Left lung (tissue), 10 donors: ENCODE measurements around the gene FNDC3B. TPM values are rescaled to one million over a fixed set of nuclear protein-coding genes. Genes with fewer than 3 reads are reported as not detected.
A peak's percentile ranks its signal among the peaks of the same experiment; 100 is the strongest.

Source experiments
- ATAC-seq: fragments of 200-7000 bp; cut with Tn5 transposase; one replicate; pipeline ENCODE4 v1.9.1; 2020; ENCODE audit warnings: moderate library complexity
- DNase-seq, 4 donors: peaks; one replicate each; pipeline ENCODE4 v3.0.0-alpha.2; 2013 to 2020
- H3K27ac ChIP-seq, 2 donors: fragments of 200-600 bp; sonication (generic) in 1 of 2; one replicate each; pipeline versions ENCODE4 v1.5.0 to v1.8.0; 2020 to 2021
- H3K27me3 ChIP-seq, 2 donors: fragments of 200-600 bp; sonication (generic) in 1 of 2; one replicate each; pipeline versions ENCODE4 v1.5.0 to v1.8.0; 2020 to 2021
- H3K36me3 ChIP-seq, 2 donors: fragments of 200-600 bp; sonication (generic) in 1 of 2; one replicate each; pipeline versions ENCODE4 v1.5.0 to v1.8.0; 2020 to 2021
- H3K4me1 ChIP-seq, 2 donors: fragments of 200-600 bp; one replicate each; pipeline ENCODE4 v1.8.0; 2021
- H3K4me3 ChIP-seq, 2 donors: fragments of 200-600 bp; sonication (generic) in 1 of 2; one replicate each; pipeline versions ENCODE4 v1.5.0 to v1.8.0; 2020 to 2021; ENCODE audit warnings: mild to moderate bottlenecking in 1 of 2
- H3K9me3 ChIP-seq, 2 donors: fragments of 200-600 bp; sonication (generic) in 1 of 2; one replicate each; pipeline versions ENCODE4 v1.5.0 to v1.8.0; 2020 to 2021
- intact Hi-C, 2 donors: fragments of 100-400 bp; cut with DNase I; formaldehyde crosslinking; loops; one replicate each; pipeline versions ENCODE4 v1.11.2 to v1.14.2; 2022
- polyA plus RNA-seq, 6 donors: library from polyadenylated mRNA; unstranded; fragments of 120-200 nt; gene quantifications; one replicate each; pipeline ENCODE4 v1.2.1, GENCODE V29; 2013; ENCODE audit not compliant: insufficient read length in 6 of 6
- total RNA-seq, 2 donors: library from RNA; stranded (reverse); fragmentation: NEBNext Ultra II Directional; extraction: Animal tissue kit (Norgen Biotek cat#: 25700); gene quantifications; one replicate each; pipeline ENCODE4 v1.2.1, GENCODE V29; 2021
- TF ChIP-seq, protein P1 (sequence below), 2 donors: fragments of 200-600 bp; sonication (generic) in 1 of 2; IDR thresholded peaks; one replicate each; pipeline versions ENCODE4 v1.5.0 to v1.8.0; 2021; ENCODE audit warnings: antibody characterized with exemption in 2 of 2
- donor health status: DM: no; HTN: yes; CAD: no.
- donor health status: DM: no; HTN: no; CAD: no.

FNDC3B gene
- total and polyA plus RNA-seq, 8 donors: 35.2 to 185 (median 42.3) TPM

DNA sequence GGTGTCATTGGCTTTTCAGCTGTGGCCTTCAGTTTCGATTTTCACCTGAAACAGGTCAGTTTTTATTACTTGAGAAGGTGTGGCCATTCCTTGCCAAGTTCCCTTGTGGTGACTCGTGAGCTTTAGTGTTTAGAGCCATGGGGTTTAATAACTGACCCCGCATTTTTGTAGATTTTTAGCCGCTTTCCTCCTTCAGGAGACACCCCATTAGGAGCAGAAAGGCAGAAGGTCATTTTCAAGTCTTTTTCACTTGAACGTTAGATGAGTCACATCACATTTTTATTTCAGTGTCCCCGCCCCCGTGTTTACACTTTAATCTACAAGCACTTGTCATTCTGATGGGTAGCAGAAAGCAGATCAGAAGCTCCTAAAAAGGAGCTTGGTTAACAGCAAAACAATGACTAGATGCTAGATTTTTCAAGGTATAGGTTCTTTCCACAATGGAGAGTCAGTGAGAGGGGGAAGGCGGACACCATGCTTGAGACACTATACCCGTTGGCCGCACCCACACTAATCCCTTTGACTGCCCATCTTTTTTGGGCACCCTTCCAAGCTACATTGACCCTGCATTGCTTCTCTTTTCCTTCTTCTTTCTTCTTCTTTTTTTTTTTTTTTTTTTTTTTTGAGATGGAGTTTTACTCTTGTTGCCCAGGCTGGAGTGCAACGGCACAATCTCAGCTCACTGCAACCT is 276.2 kb downstream of the FNDC3B start:
- TF ChIP-seq, protein P1, sequence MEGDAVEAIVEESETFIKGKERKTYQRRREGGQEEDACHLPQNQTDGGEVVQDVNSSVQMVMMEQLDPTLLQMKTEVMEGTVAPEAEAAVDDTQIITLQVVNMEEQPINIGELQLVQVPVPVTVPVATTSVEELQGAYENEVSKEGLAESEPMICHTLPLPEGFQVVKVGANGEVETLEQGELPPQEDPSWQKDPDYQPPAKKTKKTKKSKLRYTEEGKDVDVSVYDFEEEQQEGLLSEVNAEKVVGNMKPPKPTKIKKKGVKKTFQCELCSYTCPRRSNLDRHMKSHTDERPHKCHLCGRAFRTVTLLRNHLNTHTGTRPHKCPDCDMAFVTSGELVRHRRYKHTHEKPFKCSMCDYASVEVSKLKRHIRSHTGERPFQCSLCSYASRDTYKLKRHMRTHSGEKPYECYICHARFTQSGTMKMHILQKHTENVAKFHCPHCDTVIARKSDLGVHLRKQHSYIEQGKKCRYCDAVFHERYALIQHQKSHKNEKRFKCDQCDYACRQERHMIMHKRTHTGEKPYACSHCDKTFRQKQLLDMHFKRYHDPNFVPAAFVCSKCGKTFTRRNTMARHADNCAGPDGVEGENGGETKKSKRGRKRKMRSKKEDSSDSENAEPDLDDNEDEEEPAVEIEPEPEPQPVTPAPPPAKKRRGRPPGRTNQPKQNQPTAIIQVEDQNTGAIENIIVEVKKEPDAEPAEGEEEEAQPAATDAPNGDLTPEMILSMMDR (IDR thresholded peaks at IDR 0.05): no peak
- intact Hi-C loops: no loop called here
- peak overlapping the region; percentile 14 to 37 for H3K27ac ChIP-seq
- no peak for DNase-seq
- peaks cover 23 to 59% of the 10 kb centered on the region in 2 donors for H3K4me1 ChIP-seq
- ATAC-seq: peak; percentile 37
- H3K4me3 ChIP-seq: no peak overlapping the region
- H3K9me3 ChIP-seq: no peaks in the 10 kb centered on the region
- no peaks in the 10 kb centered on the region for H3K27me3 ChIP-seq
- peaks cover 0 to 79% of the 10 kb centered on the region in 2 donors for H3K36me3 ChIP-seq

DNA sequence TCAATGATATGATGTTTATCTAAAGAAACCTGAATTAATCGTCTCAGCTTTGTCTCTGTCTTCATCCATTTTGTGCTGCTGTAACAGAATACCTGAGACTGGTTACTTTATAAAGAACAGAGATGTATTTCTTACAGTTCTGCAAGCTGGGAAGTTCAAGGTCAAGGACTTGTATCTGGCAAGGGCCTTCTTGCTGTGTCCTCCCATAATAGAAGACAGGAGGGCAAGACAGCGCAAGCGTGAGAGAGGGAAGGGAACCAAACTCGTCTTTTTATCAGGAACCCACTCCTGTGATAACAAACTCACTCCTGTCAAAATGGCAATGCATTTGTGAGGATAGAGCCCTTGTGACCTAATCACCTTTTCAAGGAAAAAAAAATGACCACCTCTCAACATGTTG is 277.4 kb downstream of the FNDC3B start:
- Histone ChIP-seq H3K9me3 (no peaks in the 10 kb centered on the region), H3K36me3 (peaks cover 0 to 79% of the 10 kb centered on the region in 2 donors), H3K4me3 (no peak overlapping the region), H3K4me1 (peaks cover 23 to 63% of the 10 kb centered on the region in 2 donors), H3K27me3 (no peaks in the 10 kb centered on the region), H3K27ac (peak overlapping the region in 1 of 2 donors; percentile 86)
- TF ChIP-seq, protein P1 (IDR thresholded peaks at IDR 0.05): no peak
- intact Hi-C loops: no loop called here
- DNase-seq (no peak), ATAC-seq (no peak)

DNA sequence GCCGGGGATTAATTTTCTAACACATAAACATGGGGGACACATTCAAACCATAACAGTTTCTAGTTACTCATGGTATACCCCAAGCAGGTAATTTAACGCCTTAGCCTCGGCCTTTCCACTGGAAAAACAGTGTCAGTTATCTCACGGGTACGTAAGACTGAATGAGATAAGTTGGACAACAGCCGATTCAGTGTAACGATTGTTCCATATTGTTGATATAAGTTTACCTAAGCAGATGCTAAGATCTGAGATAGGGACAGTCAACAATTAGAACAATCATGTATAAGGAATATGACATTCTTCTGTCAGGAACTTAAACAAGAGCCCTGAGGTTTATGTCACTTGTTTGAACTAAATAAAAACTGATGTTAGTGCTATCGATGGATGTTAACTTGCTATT is 278.1 kb downstream of the FNDC3B start:
- Histone ChIP-seq H3K27me3 (no peaks in the 10 kb centered on the region), H3K27ac (peak overlapping the region; percentile 65 to 86), H3K4me1 (peaks cover 23 to 62% of the 10 kb centered on the region in 2 donors), H3K9me3 (no peaks in the 10 kb centered on the region), H3K4me3 (no peak overlapping the region), H3K36me3 (peaks cover 0 to 79% of the 10 kb centered on the region in 2 donors)
- intact Hi-C loops: no loop called here
- DNase-seq: no peak
- TF ChIP-seq, protein P1 (IDR thresholded peaks at IDR 0.05): no peak
- no peak for ATAC-seq

DNA sequence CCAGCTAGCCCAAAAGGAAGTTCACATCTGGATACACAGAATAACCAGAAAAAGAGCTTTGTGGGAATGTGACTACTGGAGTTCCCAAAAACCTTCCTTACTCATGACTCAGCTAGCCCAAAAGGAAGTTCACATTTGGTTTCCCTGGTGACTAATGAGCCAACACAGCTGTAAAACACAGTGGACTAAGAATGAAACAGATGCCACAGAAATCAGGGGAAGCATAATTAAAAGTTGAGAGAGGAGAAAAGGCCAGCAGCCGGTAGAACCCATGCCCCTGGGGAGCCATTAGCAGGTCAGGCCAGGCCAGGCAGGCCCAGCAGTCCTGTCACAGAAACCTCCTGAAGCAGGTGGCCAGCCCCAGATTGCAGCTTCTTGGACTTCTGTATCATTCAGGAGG is 278.6 kb downstream of the FNDC3B start:
- TF ChIP-seq, protein P1 (IDR thresholded peaks at IDR 0.05): no peak
- Histone ChIP-seq H3K4me3 (no peak overlapping the region), H3K4me1 (peaks cover 23 to 62% of the 10 kb centered on the region in 2 donors), H3K27me3 (no peaks in the 10 kb centered on the region), H3K27ac (peak overlapping the region; percentile 80 to 86), H3K36me3 (peaks cover 0 to 77% of the 10 kb centered on the region in 2 donors), H3K9me3 (no peaks in the 10 kb centered on the region)
- intact Hi-C loops: no loop called here
- ATAC-seq (peak; percentile 65), DNase-seq (peak; percentile 41 to 79 (median 68))

DNA sequence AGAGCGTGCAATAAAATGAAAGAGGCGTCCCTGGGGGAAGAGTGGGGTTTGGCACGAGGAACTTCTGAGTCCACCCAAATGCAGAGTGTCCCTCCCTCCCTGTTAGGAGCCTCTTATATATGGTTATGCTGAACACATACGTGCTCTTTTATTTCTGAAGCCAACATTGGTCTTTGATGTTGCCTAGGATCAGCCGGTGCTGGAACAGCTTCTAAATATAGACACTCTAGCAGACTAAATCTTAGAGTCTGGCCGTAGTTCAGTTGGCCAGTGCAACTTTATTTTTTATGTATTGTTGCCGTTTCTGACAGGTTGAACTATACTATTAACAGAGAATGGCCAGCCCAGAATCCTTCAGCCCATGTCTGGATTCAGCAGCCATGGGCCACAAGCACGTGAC is 280.2 kb downstream of the FNDC3B start:
- Histone ChIP-seq H3K9me3 (no peaks in the 10 kb centered on the region), H3K4me1 (peaks cover 23 to 71% of the 10 kb centered on the region in 2 donors), H3K4me3 (no peak overlapping the region), H3K27me3 (no peaks in the 10 kb centered on the region), H3K36me3 (peaks cover 0 to 77% of the 10 kb centered on the region in 2 donors), H3K27ac (peak overlapping the region; percentile 80 to 86)
- TF ChIP-seq, protein P1 (IDR thresholded peaks at IDR 0.05): no peak
- ATAC-seq: no peak
- peak in 1 of 4 donors; percentile 32 for DNase-seq
- intact Hi-C loops: no loop called here
